ENCODE data around the gene RSPH6A. TPM values are rescaled to one million over a fixed set of nuclear protein-coding genes. Genes with fewer than 3 reads are reported as not detected.
A peak's percentile ranks its signal among the peaks of the same experiment; 100 is the strongest.

RSPH6A gene
- total RNA-seq, 2 experiments from 2014 or later = 0.17 to 0.25 TPM

DNA sequence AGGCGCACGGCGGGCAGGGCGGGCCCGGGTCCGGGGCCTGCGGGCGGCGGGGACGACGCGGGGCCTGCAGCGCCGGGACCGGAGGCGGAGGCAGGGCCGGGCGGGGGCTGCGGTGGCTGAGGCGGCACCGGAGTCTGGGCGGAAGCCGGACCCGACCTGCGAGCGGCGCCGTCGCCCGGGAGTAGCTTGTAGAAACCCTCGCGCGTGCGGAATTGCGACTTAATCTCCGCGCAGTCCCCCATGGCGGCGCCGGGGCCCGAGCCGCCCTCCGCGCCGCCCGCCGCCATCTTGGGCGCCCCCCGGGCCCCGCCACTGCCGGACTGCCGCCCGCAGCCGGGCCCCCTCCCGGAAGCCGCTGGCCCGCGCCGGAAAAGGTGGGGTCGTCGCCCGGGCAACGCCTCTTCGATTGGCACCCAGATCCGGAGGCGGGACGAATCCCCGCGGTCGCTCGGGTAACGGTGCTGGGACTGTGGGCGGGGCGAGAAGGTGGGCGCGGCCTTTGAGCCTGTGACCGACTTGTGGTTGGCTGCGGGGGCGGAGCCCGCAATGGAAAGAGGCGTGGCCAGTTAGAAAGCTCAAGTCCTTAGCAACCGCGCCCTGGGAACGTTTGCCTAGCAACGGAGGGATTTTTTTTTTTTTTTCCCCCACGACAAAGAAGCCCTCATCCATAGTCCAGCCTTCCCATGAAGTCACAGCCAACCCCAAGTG, 22.5 kb downstream of the RSPH6A start, which contains the start of gene DMWD:
TSS of gene DMWD (minus strand) at position 376 of the 708 bp plus-strand sequence. CDS start at position 287, 89 bp downstream.
- CTCF ChIA-PET = interaction anchor here (0.9 to 2.3 kb wide), 4 partner anchors 14 to 25 kb away, joined by 4 to 17 read pairs (median 7); no protein-coding TSS in a partner anchor
- TF ChIP-seq, protein P1, sequence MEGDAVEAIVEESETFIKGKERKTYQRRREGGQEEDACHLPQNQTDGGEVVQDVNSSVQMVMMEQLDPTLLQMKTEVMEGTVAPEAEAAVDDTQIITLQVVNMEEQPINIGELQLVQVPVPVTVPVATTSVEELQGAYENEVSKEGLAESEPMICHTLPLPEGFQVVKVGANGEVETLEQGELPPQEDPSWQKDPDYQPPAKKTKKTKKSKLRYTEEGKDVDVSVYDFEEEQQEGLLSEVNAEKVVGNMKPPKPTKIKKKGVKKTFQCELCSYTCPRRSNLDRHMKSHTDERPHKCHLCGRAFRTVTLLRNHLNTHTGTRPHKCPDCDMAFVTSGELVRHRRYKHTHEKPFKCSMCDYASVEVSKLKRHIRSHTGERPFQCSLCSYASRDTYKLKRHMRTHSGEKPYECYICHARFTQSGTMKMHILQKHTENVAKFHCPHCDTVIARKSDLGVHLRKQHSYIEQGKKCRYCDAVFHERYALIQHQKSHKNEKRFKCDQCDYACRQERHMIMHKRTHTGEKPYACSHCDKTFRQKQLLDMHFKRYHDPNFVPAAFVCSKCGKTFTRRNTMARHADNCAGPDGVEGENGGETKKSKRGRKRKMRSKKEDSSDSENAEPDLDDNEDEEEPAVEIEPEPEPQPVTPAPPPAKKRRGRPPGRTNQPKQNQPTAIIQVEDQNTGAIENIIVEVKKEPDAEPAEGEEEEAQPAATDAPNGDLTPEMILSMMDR (IDR thresholded peaks at IDR 0.05) = no peak
- ATAC-seq (ENCODE audit: poor library complexity) = peak; percentile 92
- Histone ChIP-seq H3K27me3 (ENCODE audit: control insufficient read depth in 1 of 2, insufficient read depth in 2 of 2, low read length in 2 of 2) (peaks cover 16 to 23% of the 10 kb centered on the region in 2 experiments), H3K27ac (ENCODE audit: low read depth in 1 of 2, low read length in 2 of 2) (no peak within 1 kb of the TSS), H3K9me3 (ENCODE audit: control insufficient read depth in 1 of 2, insufficient read depth in 1 of 2, low read length in 2 of 2) (no peaks in the 10 kb centered on the region), H3K36me3 (ENCODE audit: insufficient read depth, low read length) (peaks cover 19% of the 10 kb centered on the region), H3K4me3 (ENCODE audit: low read length) (peak within 1 kb of the TSS; percentile 55), H3K4me1 (ENCODE audit: insufficient read depth, low read length) (peaks cover 30% of the 10 kb centered on the region)
- Mint-ChIP-seq H3K36me3 (ENCODE audit: low read depth) (peaks cover 39% of the 10 kb centered on the region), H3K27me3 (peaks cover 32% of the 10 kb centered on the region), H3K4me3 (peak within 1 kb of the TSS; percentile 92), H3K9me3 (no peaks in the 10 kb centered on the region), H3K4me1 (ENCODE audit: low read depth) (peaks cover 52% of the 10 kb centered on the region), H3K27ac (peak within 1 kb of the TSS; percentile 81)
- POLR2A ChIA-PET = interaction anchor here (0.6 to 5.5 kb wide), 8 partner anchors 10 to 160 kb away, joined by 3 to 50 read pairs (median 4); partner anchors contain the start of genes DMPK, FBXO46, RSPH6A and SIX5
- intact Hi-C loops (cut with DNase I, micrococcal nuclease) = loop anchor here (2.0 to 10.0 kb wide), 2 partner anchors 70 to 202 kb away; partner anchors contain the start of genes CCDC61 (in 1 of the 2) and SYMPK (in 1 of the 2)
- peak; percentile 98 to 100 (median 99) for DNase-seq

DNA sequence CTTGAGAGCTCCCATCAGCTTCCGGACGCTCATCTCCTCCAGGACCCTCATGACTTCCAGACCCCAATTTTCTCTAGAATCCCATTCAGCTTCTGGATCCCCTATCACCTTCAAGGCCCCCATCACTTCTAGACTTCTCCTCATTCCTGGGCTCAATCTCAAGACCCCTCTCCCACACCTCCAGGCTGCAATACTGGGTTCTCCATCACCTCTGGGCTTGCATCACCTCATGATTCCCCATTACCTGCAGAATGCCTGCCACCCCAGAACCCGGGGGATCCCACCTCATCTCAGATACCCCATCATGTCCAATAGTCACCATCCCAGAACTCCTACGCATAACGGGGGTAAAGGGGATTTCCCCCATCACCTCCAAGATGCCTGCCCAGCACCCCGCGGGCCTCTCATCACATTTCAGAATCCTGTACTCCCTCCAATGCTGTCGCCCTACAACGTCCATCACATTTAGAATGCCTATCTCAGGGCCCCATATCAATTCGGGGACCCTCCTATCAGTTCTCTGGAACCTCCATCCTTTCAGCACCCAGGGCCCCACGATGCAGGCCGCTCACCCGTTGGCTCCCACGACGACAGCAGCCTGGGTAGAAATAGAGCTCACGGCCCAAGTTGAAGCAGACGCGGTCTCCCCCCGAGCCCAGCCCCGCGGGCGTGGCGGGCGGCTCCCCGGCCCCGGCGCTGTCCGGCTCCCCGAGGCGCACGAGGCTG, 23.2 kb downstream of the RSPH6A start:
- H3K9me3 ChIP-seq (ENCODE audit: control insufficient read depth in 1 of 2, insufficient read depth in 1 of 2, low read length in 2 of 2) = no peaks in the 10 kb centered on the region
- H3K27me3 Mint-ChIP-seq = peaks cover 31% of the 10 kb centered on the region
- intact Hi-C loops (cut with DNase I, micrococcal nuclease) = loop anchor here (2.0 to 10.0 kb wide), 2 partner anchors 71 to 203 kb away; partner anchors contain the start of genes CCDC61 (in 1 of the 2) and SYMPK (in 1 of the 2)
- TF ChIP-seq, protein P1 (IDR thresholded peaks at IDR 0.05) = no peak
- ATAC-seq (ENCODE audit: poor library complexity) = no peak
- H3K4me1 ChIP-seq (ENCODE audit: insufficient read depth, low read length) = peaks cover 30% of the 10 kb centered on the region
- peaks cover 13 to 21% of the 10 kb centered on the region in 2 experiments for H3K27me3 ChIP-seq (ENCODE audit: control insufficient read depth in 1 of 2, insufficient read depth in 2 of 2, low read length in 2 of 2)
- POLR2A ChIA-PET = interaction anchor here (0.9 to 5.5 kb wide), 5 partner anchors 13 to 146 kb away, joined by 3 to 50 read pairs (median 3); partner anchors contain the start of genes FBXO46, RSPH6A and SIX5
- DNase-seq = peak in 3 of 14 experiments; percentile 17 to 50 (median 43)
- peak overlapping the region; percentile 76 for H3K27ac Mint-ChIP-seq
- peak overlapping the region; percentile 55 for H3K4me3 ChIP-seq (ENCODE audit: low read length)
- H3K4me1 Mint-ChIP-seq (ENCODE audit: low read depth) = peaks cover 52% of the 10 kb centered on the region
- H3K9me3 Mint-ChIP-seq = no peaks in the 10 kb centered on the region
- H3K36me3 Mint-ChIP-seq (ENCODE audit: low read depth) = peaks cover 46% of the 10 kb centered on the region
- CTCF ChIA-PET = interaction anchor here (1.5 to 2.3 kb wide), 4 partner anchors 13 to 22 kb away, joined by 5 to 17 read pairs (median 9); no protein-coding TSS in a partner anchor
- H3K27ac ChIP-seq (ENCODE audit: low read depth in 1 of 2, low read length in 2 of 2) = no peak overlapping the region
- peaks cover 20% of the 10 kb centered on the region for H3K36me3 ChIP-seq (ENCODE audit: insufficient read depth, low read length)
- H3K4me3 Mint-ChIP-seq = peak overlapping the region; percentile 88

DNA sequence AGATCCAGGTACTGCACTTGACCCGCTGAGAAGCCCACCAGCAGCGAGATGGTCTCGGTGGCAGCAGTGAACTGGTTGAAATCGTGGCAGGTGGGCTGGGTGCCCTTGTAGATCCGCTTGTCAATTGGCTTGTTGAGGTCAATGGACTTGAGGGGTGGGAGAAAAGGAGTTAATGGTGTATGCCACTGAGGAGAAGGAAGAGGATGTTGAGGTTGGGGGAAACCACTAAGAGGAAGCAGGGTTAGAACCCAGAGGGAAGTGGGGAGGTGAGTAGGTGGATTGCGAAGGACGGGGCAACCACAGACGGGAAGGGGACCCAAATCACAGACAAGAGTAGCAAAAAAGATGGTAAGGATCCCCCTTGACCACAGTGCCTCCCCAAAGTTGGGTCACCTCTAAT, 24.2 kb downstream of the RSPH6A start:
- Mint-ChIP-seq H3K4me3 (peak overlapping the region; percentile 88), H3K36me3 (ENCODE audit: low read depth) (peaks cover 55% of the 10 kb centered on the region), H3K9me3 (no peaks in the 10 kb centered on the region), H3K4me1 (ENCODE audit: low read depth) (peaks cover 52% of the 10 kb centered on the region), H3K27me3 (peaks cover 31% of the 10 kb centered on the region), H3K27ac (peak overlapping the region; percentile 8)
- ATAC-seq (ENCODE audit: poor library complexity) = peak; percentile 10
- Histone ChIP-seq H3K9me3 (ENCODE audit: control insufficient read depth in 1 of 2, insufficient read depth in 1 of 2, low read length in 2 of 2) (peaks cover 0 to 4% of the 10 kb centered on the region in 2 experiments), H3K4me3 (ENCODE audit: low read length) (no peak overlapping the region), H3K27me3 (ENCODE audit: control insufficient read depth in 1 of 2, insufficient read depth in 2 of 2, low read length in 2 of 2) (peaks cover 9 to 18% of the 10 kb centered on the region in 2 experiments), H3K36me3 (ENCODE audit: insufficient read depth, low read length) (peaks cover 29% of the 10 kb centered on the region), H3K4me1 (ENCODE audit: insufficient read depth, low read length) (peaks cover 30% of the 10 kb centered on the region), H3K27ac (ENCODE audit: low read depth in 1 of 2, low read length in 2 of 2) (no peak overlapping the region)
- DNase-seq = peak in 5 of 14 experiments; percentile 25 to 78 (median 70)
- intact Hi-C loops (cut with DNase I, micrococcal nuclease) = loop anchor here in 1 of 2 experiments (10.0 kb wide), 1 partner anchor 204 kb away; the partner anchor contains the start of gene CCDC61
- ChIA-PET CTCF (interaction anchor here (1.2 to 2.3 kb wide), 3 partner anchors 8 to 21 kb away, joined by 3 to 9 read pairs (median 9); no protein-coding TSS in a partner anchor), POLR2A (interaction anchor here (0.7 to 5.5 kb wide), 4 partner anchors 12 to 21 kb away, joined by 3 to 50 read pairs (median 4); partner anchors contain the start of gene SIX5)
- TF ChIP-seq, protein P1 (IDR thresholded peaks at IDR 0.05) = no peak

Data from CD4-positive, alpha-beta T cell (primary cell).